MCF 10A (cell line): ENCODE data around the gene KRTAP10-11. TPM values are rescaled to one million over a fixed set of nuclear protein-coding genes. Genes with fewer than 3 reads are reported as not detected.

Experiments
- BruUV-seq: library from RNA; stranded (reverse); fragments of 400-500 nt; replicated peaks from 2 replicates; lab custom pipeline; 2021; lab: Mats Ljungman, UMichigan
- CTCF ChIA-PET: fragments of 300-600 bp; sonication (Branson Sonifier 250); formaldehyde crosslinking; extraction: SDS; loops from one replicate; lab custom pipeline; 2021; ENCODE audit warnings: antibody characterized with exemption, inconsistent platforms; lab: Yijun Ruan, JAX
- POLR2A ChIA-PET: fragments of 300-600, 350-650 bp; sonication (Branson Sonifier 250); formaldehyde crosslinking; extraction: SDS; loops from one replicate; lab custom pipeline; 2020; ENCODE audit warnings: antibody characterized with exemption, inconsistent platforms; lab: Yijun Ruan, JAX
- DNase-seq: peaks from one replicate; pipeline ENCODE4 v3.0.0-alpha.2; 2018; ENCODE audit not compliant: unreplicated experiment
- H3K27ac Mint-ChIP-seq: one replicate; pipeline ENCODE4 v1.8.0; 2022; ENCODE audit warnings: mild to moderate bottlenecking, low read depth, mixed read lengths; ENCODE audit not compliant: unreplicated experiment
- H3K27me3 Mint-ChIP-seq: one replicate; pipeline ENCODE4 v1.8.0; 2022; ENCODE audit warnings: mixed read lengths; ENCODE audit not compliant: insufficient read depth, unreplicated experiment
- H3K36me3 Mint-ChIP-seq: one replicate; pipeline ENCODE4 v1.8.0; 2022; ENCODE audit warnings: mild to moderate bottlenecking, moderate library complexity, mixed read lengths; ENCODE audit not compliant: insufficient read depth, unreplicated experiment
- H3K4me1 Mint-ChIP-seq: one replicate; pipeline ENCODE4 v1.8.0; 2022; ENCODE audit warnings: mixed read lengths; ENCODE audit not compliant: insufficient read depth, unreplicated experiment
- H3K4me3 Mint-ChIP-seq: one replicate; pipeline ENCODE4 v1.8.0; 2022; ENCODE audit warnings: mild to moderate bottlenecking, moderate library complexity, mixed read lengths; ENCODE audit not compliant: unreplicated experiment
- H3K9me3 Mint-ChIP-seq: one replicate; pipeline ENCODE4 v1.8.0; 2022; ENCODE audit warnings: mixed read lengths; ENCODE audit not compliant: unreplicated experiment
- CTCF ChIP-seq: fragments of 200-600 bp; IDR thresholded peaks from one replicate; pipeline ENCODE4 v1.8.0; 2022; ENCODE audit warnings: antibody characterized with exemption, mild to moderate bottlenecking; ENCODE audit not compliant: unreplicated experiment
- intact Hi-C: fragments of 100-400 bp; cut with micrococcal nuclease; formaldehyde crosslinking; loops from 2 replicates; pipeline ENCODE4 v1.14.1; 2022
- total RNA-seq: library from RNA; stranded (reverse); gene quantifications from 2 replicates; pipeline ENCODE4 v1.2.3, GENCODE V29; 2022

The KRTAP10-11 gene
- total RNA-seq, 1 experiment from 2014 or later, result not detected

- ChIA-PET CTCF (no interaction called here), POLR2A (no interaction called here)
- BruUV-seq, result no TSS peak
- TF ChIP-seq CTCF, result no peak
- H3K4me3 Mint-ChIP-seq, result no peak overlapping the region
- H3K27ac Mint-ChIP-seq, result no peak overlapping the region
- H3K9me3 Mint-ChIP-seq, result peaks cover 31% of the 10 kb centered on the region
- DNase-seq, result no peak
- H3K27me3 Mint-ChIP-seq, result peaks cover 73% of the 10 kb centered on the region
- H3K4me1 Mint-ChIP-seq, result peaks cover 8% of the 10 kb centered on the region
- intact Hi-C loops, result no loop called here
- no peaks in the 10 kb centered on the region for H3K36me3 Mint-ChIP-seq
These were observed 29.1 kb upstream of the KRTAP10-11 start for GRCh38 chr21:44617071-44617501.

GRCh38 chr21:44618504-44618903, 27.7 kb upstream of the KRTAP10-11 start:
- Mint-ChIP-seq H3K27me3 (peaks cover 63% of the 10 kb centered on the region), H3K9me3 (peaks cover 37% of the 10 kb centered on the region), H3K27ac (no peak overlapping the region), H3K4me3 (no peak overlapping the region), H3K4me1 (peaks cover 8% of the 10 kb centered on the region), H3K36me3 (no peaks in the 10 kb centered on the region)
- TF ChIP-seq CTCF, result no peak
- no peak for DNase-seq
- POLR2A ChIA-PET, result interaction anchor here (0.6 to 0.9 kb wide), 2 partner anchors 102 to 879 kb away, joined by 3 to 5 read pairs; no protein-coding TSS in a partner anchor
- intact Hi-C loops, result loop anchor here (2.0 kb wide), 1 partner anchor 124 kb away; no protein-coding TSS in a partner anchor
- CTCF ChIA-PET, result no interaction called here
- no TSS peak for BruUV-seq

GRCh38 chr21:44618909-44619308, 27.3 kb upstream of the KRTAP10-11 start:
- TF ChIP-seq CTCF, result no peak
- POLR2A ChIA-PET, result interaction anchor here (0.6 to 0.9 kb wide), 2 partner anchors 101 to 879 kb away, joined by 3 to 5 read pairs; no protein-coding TSS in a partner anchor
- BruUV-seq, result no TSS peak
- peaks cover 62% of the 10 kb centered on the region for H3K27me3 Mint-ChIP-seq
- H3K36me3 Mint-ChIP-seq, result no peaks in the 10 kb centered on the region
- CTCF ChIA-PET, result interaction anchor here (0.7 kb wide), 1 partner anchor 48 kb away, joined by 3 read pairs; no protein-coding TSS in a partner anchor
- H3K27ac Mint-ChIP-seq, result no peak overlapping the region
- no peak overlapping the region for H3K4me3 Mint-ChIP-seq
- H3K4me1 Mint-ChIP-seq, result peaks cover 8% of the 10 kb centered on the region
- intact Hi-C loops, result loop anchor here (2.0 kb wide), 1 partner anchor 124 kb away; no protein-coding TSS in a partner anchor
- H3K9me3 Mint-ChIP-seq, result peaks cover 41% of the 10 kb centered on the region
- DNase-seq, result no peak

GRCh38 chr21:44619886-44620285, 26.3 kb upstream of the KRTAP10-11 start:
- intact Hi-C loops, result loop anchor here (2.0 kb wide), 1 partner anchor 123 kb away; no protein-coding TSS in a partner anchor
- DNase-seq, result no peak
- ChIA-PET CTCF (interaction anchor here (0.7 kb wide), 1 partner anchor 47 kb away, joined by 3 read pairs; no protein-coding TSS in a partner anchor), POLR2A (no interaction called here)
- Mint-ChIP-seq H3K36me3 (no peaks in the 10 kb centered on the region), H3K27ac (no peak overlapping the region), H3K4me1 (peaks cover 8% of the 10 kb centered on the region), H3K4me3 (no peak overlapping the region), H3K27me3 (peaks cover 53% of the 10 kb centered on the region), H3K9me3 (peaks cover 51% of the 10 kb centered on the region)
- TF ChIP-seq CTCF, result no peak
- no TSS peak for BruUV-seq
